ENCODE measurements around the gene DLK1.

The DLK1 gene

DNA sequence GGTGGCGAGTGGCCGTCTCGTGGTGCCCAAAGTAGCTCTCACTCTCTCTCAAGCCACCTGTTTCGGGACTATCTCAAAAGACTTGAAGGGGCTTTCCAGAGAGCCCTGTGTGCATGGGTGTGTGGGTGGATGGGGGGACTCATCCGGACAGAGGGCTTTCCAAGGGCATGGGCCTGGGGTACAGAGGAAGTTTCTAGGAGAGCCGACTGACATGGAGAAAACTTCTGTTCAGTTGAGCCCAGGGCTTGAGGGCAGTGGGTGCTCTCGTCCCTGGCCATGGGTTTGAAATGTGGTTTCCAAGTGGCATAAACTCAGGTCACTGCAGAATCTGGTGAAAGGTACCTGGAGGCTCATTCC lies 51.8 kb downstream of the DLK1 start:
- no peak for DNase-seq

- no peak for DNase-seq
Measured at GRCh38 chr14:100778951-100779690, 52.4 kb downstream of the DLK1 start.

GRCh38 chr14:100779691-100780080 lies 53.0 kb downstream of the DLK1 start:
- DNase-seq = no peak

- DNase-seq = no peak
Measured at GRCh38 chr14:100780246-100780645, 53.6 kb downstream of the DLK1 start.

DNA sequence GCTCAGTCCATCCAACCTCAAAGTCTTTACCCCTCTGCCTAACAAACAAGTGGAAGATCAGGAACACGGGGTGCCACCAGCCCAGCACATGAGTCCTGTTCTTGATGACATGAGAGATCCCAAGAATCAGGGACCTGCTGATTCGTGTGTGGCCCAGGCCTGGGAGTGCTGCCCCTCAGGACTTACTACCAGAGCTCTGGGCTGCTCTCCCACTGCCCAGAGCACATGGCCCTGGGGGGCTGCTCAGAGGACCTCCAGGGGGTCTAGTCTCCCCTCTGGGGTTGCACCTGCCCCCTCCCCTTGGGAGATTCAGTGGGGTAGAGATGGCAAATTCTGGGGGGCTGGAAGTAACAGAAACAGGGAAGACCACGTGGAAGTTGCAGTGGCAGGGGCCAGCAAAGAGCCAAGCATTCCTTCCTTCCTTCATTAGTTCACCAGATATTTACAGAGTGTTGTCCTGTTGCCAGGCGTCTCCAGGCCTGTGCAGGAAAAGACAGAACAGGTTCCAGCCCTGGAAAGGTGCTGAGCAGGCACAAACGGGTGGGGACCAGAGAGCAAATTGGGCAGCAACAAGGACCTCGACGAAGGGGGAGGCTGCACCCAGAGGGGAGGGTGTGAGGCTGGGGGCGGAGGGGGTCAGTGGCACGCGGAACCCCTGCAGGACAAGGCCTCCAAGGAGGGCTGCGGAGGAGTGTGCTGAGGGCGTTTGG lies 54.1 kb downstream of the DLK1 start:
- no peak for DNase-seq

- DNase-seq = no peak
Measured at GRCh38 chr14:100781952-100782351, 55.3 kb downstream of the DLK1 start.

GRCh38 chr14:100782516-100783320 lies 56.0 kb downstream of the DLK1 start:
- no peak for DNase-seq

DNA sequence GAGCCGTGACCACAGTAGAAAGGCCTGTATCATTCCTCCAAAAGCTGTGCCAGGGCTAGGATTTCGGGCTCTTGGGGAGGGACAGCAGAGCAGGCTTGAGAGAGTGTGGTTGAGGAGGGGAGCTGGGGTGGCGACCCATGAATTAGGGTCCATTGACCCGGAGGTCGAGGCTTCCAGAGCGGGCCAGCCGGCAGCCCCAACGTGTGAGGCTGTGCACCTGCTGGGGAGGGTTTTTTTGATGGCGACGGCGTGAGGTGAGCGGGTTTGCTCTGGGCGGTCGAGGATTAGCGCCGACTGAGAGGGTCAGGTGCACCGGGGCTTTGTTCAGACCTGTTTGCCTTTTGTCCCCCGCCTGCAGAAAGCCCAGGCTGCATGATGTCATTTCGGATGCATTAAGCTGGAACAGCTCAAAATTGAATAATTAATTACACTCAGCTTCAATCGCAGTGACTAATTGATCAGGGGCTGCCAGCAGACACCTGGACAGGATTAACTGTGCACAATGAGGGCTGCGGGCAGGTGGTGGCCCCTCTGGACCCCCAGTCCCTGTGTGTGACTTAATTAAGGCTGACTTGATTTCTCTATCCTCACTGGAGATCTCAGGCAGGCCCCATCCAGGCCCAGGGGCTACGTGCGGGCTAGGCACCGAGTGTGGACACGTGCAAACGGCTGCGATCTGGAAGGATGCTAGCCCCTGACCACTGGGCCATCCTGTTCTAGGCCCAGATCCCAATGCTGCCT lies 57.1 kb downstream of the DLK1 start:
- no peak for DNase-seq

GRCh38 chr14:100784523-100785337 lies 58.0 kb downstream of the DLK1 start:
- DNase-seq = no peak

GRCh38 chr14:100785338-100785615 lies 58.6 kb downstream of the DLK1 start:
- DNase-seq = no peak

DNA sequence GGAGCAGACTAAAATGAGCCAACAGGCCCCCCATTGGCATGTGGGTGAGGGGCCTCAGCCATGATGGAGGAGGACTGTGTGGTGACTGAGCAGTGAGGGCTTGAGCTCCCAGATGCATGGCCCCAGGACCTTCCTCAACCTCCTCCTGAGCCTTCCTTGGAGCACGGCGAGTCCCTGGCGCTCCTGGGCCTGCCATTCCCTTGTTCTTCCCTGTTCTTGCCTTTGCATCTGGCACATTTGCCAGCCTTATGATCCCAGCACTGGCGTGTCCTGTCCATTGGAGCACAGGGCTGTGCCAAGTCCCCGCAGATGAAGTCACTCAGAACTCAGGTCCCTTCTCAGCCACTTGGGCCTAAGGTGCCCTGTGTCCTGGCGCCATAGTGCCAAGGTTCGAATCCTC lies 58.9 kb downstream of the DLK1 start:
- DNase-seq = no peak

DNA sequence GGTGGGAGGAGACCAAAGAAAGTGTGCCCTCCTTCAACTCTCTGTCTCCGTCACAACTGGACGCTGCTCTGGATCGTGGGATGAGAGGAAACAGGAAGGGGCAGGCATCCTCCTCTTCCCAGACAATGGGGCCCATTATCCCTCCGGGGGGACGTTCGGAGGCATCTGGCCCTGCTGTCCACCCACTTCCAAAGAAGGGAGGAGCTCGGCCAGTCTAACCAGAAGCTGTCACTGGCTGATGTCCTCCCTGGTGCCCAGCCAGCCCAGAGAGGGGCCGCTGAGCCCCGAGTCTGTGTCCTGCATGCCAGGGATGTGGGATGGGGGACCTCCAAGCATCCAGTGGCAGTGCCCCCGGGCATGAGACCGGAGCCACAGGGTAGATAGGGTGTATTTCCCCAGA lies 59.4 kb downstream of the DLK1 start:
- no peak for DNase-seq

DNA sequence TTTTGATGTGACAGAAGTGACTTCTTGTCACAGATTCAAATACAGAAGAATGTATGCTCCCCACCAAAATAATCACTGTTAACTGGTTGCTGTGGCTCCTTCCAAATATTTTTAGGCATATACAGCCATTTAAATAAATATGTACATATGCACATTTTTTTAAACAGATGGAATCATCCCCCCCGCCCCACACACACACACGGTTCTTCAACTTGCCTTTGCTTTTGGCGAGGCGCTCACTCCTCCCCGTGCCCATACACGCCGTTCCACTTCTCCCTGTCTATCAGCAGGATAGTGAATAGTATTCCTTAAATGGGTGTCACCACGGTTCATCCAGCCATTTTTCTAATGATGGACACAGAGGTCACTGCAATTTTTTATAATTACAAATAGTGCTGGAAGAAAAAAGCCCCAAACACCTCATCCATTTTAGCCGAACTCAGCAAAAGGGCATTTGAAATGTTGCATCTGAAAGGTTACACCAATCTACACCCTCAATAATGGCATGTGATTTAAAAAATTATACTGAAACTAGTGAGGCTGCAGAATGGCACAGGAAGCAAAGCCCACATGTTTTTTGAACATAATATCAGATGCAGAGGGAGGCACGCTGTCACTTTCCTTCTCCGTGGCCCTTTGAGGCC lies 60.0 kb downstream of the DLK1 start:
- no peak for DNase-seq

GRCh38 chr14:100787659-100788058 lies 61.0 kb downstream of the DLK1 start:
- DNase-seq = no peak
